Measurements from ENCODE around the gene WNK3. TPM values are rescaled to one million over a fixed set of nuclear protein-coding genes. Genes with fewer than 3 reads are reported as not detected.

Gene WNK3
- polyA plus RNA-seq, 1 donor (not counting 4 experiments of a cell fraction or from before 2014, with no cell fraction given): 0.26 TPM

- no peaks in the 10 kb centered on the region for H3K27me3 ChIP-seq (ENCODE audit: control insufficient read depth, extremely low read depth, insufficient read depth, low read length)
- dilution Hi-C loops (cut with MboI; ENCODE audit: extremely low pct_ligation_motif_present, low sequenced_read_pairs): no loop called here
- no peak overlapping the region for H3K4me2 ChIP-seq (ENCODE audit: control insufficient read depth, extremely low read depth, insufficient read depth, low read depth, low read length)
- TF ChIP-seq EZH2 (IDR thresholded peaks at IDR 0.05; ENCODE audit: low read length) (no peak), CTCF (optimal IDR thresholded peaks at IDR 0.05 in 1 of 3, IDR thresholded peaks at IDR 0.05 in 1 of 3, conservative IDR thresholded peaks at IDR 0.05 in 1 of 3; ENCODE audit: extremely low read depth in 1 of 3, insufficient read depth in 2 of 3, low read length in 3 of 3) (no peak)
- H3K9me3 ChIP-seq (ENCODE audit: control insufficient read depth, low read depth, low read length): no peaks in the 10 kb centered on the region
- H3K27ac ChIP-seq (ENCODE audit: control insufficient read depth, insufficient read depth, low read length): no peak overlapping the region
- FAIRE-seq (no peak), DNase-seq (ENCODE audit: low read depth, low spot score) (no peak)
- no peaks in the 10 kb centered on the region for H3K36me3 ChIP-seq (ENCODE audit: control insufficient read depth in 2 of 2, extremely low read depth in 1 of 2, insufficient read depth in 2 of 2, low read length in 2 of 2)
- H3K9ac ChIP-seq (ENCODE audit: control insufficient read depth, extremely low read depth, insufficient read depth, low read length): no peak overlapping the region
- no peak overlapping the region for H3K4me3 ChIP-seq (ENCODE audit: control insufficient read depth in 2 of 3, extremely low read depth in 1 of 3, insufficient read depth in 2 of 3, low read depth in 1 of 3, low read length in 3 of 3)
- H3K79me2 ChIP-seq (ENCODE audit: control insufficient read depth, insufficient read depth, low read length): no peaks in the 10 kb centered on the region
- H3K4me1 ChIP-seq (ENCODE audit: control insufficient read depth, extremely low read depth, insufficient read depth, low read length): no peaks in the 10 kb centered on the region
- no peaks in the 10 kb centered on the region for H4K20me1 ChIP-seq (ENCODE audit: control insufficient read depth, extremely low read depth, insufficient read depth, low read length)
- H2AFZ ChIP-seq (ENCODE audit: control insufficient read depth, low read length): no peak overlapping the region
- no peaks in the 10 kb centered on the region for H3K9me1 ChIP-seq (ENCODE audit: control insufficient read depth, extremely low read depth, insufficient read depth, low read length)
Observed at GRCh38 chrX:54271664-54272063, 86.2 kb downstream of the WNK3 start.

DNA sequence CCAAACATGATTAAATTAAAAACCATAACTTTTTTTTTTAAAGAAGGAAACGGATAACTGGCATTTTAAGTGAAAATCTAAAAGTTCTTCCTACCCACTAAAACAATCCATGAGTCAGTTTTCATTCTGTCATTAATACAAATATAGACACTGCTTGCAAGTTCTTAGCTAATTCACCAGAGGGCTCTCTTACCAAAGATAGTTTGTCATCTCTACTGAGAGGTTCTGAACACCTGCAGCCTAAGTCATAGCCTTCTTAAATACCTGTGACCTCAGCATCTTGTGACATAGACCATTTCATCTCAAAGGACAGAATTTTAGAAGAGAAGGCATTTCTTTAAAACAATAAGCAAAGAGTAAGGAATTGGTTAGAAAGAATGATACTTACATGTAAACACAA lies 109.5 kb downstream of the WNK3 start:
- Histone ChIP-seq H3K79me2 (ENCODE audit: control insufficient read depth, insufficient read depth, low read length) (no peaks in the 10 kb centered on the region), H3K4me2 (ENCODE audit: control insufficient read depth, extremely low read depth, insufficient read depth, low read depth, low read length) (no peak overlapping the region), H2AFZ (ENCODE audit: control insufficient read depth, low read length) (no peak overlapping the region), H3K4me3 (ENCODE audit: control insufficient read depth in 2 of 3, extremely low read depth in 1 of 3, insufficient read depth in 2 of 3, low read depth in 1 of 3, low read length in 3 of 3) (no peak overlapping the region), H3K36me3 (ENCODE audit: control insufficient read depth in 2 of 2, extremely low read depth in 1 of 2, insufficient read depth in 2 of 2, low read length in 2 of 2) (no peaks in the 10 kb centered on the region), H3K27ac (ENCODE audit: control insufficient read depth, insufficient read depth, low read length) (no peak overlapping the region), H3K9me1 (ENCODE audit: control insufficient read depth, extremely low read depth, insufficient read depth, low read length) (no peaks in the 10 kb centered on the region), H3K9me3 (ENCODE audit: control insufficient read depth, low read depth, low read length) (no peaks in the 10 kb centered on the region), H4K20me1 (ENCODE audit: control insufficient read depth, extremely low read depth, insufficient read depth, low read length) (no peaks in the 10 kb centered on the region), H3K4me1 (ENCODE audit: control insufficient read depth, extremely low read depth, insufficient read depth, low read length) (no peaks in the 10 kb centered on the region), H3K27me3 (ENCODE audit: control insufficient read depth, extremely low read depth, insufficient read depth, low read length) (no peaks in the 10 kb centered on the region), H3K9ac (ENCODE audit: control insufficient read depth, extremely low read depth, insufficient read depth, low read length) (no peak overlapping the region)
- TF ChIP-seq CTCF (optimal IDR thresholded peaks at IDR 0.05 in 1 of 3, IDR thresholded peaks at IDR 0.05 in 1 of 3, conservative IDR thresholded peaks at IDR 0.05 in 1 of 3; ENCODE audit: extremely low read depth in 1 of 3, insufficient read depth in 2 of 3, low read length in 3 of 3) (peak in 1 of 3 experiments; percentile 26), EZH2 (IDR thresholded peaks at IDR 0.05; ENCODE audit: low read length) (no peak)
- peak; percentile 4 for DNase-seq (ENCODE audit: low read depth, low spot score)
- no peak for FAIRE-seq
- dilution Hi-C loops (cut with MboI; ENCODE audit: extremely low pct_ligation_motif_present, low sequenced_read_pairs): no loop called here
